Measurements from ENCODE around the gene MSANTD1. TPM values are rescaled to one million over a fixed set of nuclear protein-coding genes. Genes with fewer than 3 reads are reported as not detected.

MSANTD1 gene
- total RNA-seq, 3 donors from 2014 or later (not counting 1 experiment from before 2014, with no cell fraction given) = 0.54 to 2.2 (median 1.8) TPM

DNA sequence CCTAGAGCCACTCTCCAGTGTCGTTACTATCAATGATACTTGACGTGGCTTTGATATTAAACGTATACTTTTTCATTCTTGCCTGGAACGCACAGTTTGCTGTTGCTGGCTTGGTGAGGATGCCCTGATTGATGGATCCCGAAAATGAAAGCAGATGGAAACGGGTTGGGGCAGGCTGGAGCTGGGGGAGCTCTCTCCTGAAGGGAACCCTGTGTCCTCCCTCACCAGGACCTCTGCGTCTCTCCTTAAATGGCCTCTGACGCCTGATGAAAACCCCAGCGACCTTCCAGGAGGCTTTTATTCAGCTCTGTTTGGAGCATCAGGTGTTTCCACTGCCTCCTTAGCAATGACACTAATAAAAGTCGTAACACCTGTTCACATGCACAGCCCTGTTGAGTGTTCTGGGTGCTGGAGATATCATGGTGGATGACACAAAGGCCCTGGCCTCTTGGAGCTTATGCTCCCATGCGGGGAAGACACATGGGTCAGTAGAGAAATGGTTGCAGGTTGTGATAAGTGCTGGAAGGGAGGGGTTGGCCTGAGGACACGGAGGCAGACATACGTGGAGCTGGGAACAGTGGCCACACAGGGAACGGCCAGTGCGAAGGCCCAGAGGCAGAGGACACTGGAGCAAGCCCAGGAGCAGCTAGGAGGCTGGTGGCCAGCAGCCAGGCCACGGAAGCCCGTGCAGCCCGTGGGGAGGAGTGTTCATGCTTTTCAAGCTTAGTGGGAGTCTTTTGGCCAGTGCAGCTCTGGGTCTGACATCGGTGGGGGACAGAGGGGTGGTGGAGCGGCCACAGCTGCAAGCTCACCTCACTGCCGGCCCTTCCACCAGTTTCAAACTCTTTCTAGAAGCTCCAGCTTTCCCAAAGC is 7.5 kb downstream of the MSANTD1 start:
- TF ChIP-seq, protein P1, sequence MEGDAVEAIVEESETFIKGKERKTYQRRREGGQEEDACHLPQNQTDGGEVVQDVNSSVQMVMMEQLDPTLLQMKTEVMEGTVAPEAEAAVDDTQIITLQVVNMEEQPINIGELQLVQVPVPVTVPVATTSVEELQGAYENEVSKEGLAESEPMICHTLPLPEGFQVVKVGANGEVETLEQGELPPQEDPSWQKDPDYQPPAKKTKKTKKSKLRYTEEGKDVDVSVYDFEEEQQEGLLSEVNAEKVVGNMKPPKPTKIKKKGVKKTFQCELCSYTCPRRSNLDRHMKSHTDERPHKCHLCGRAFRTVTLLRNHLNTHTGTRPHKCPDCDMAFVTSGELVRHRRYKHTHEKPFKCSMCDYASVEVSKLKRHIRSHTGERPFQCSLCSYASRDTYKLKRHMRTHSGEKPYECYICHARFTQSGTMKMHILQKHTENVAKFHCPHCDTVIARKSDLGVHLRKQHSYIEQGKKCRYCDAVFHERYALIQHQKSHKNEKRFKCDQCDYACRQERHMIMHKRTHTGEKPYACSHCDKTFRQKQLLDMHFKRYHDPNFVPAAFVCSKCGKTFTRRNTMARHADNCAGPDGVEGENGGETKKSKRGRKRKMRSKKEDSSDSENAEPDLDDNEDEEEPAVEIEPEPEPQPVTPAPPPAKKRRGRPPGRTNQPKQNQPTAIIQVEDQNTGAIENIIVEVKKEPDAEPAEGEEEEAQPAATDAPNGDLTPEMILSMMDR (IDR thresholded peaks at IDR 0.05) = no peak
- WGBS (ENCODE audit: insufficient coverage) = 89% methylated on average over 21 of the region's 21 CpGs
- no peak overlapping the region for H3K4me3 Mint-ChIP-seq
- no peaks in the 10 kb centered on the region for H3K9me3 Mint-ChIP-seq
- ATAC-seq = no peak
- H3K27ac Mint-ChIP-seq = no peak overlapping the region
- H3K4me1 ChIP-seq (ENCODE audit: control insufficient read depth, insufficient read depth, low read length) = no peaks in the 10 kb centered on the region
- H3K27me3 ChIP-seq (ENCODE audit: control insufficient read depth, insufficient read depth, low read length) = no peaks in the 10 kb centered on the region
- no peak for DNase-seq
- no peaks in the 10 kb centered on the region for H3K4me1 Mint-ChIP-seq
- peaks cover 2% of the 10 kb centered on the region for H3K36me3 ChIP-seq (ENCODE audit: control insufficient read depth, insufficient read depth, low read length)
- no peaks in the 10 kb centered on the region for H3K36me3 Mint-ChIP-seq
- no peak overlapping the region for H3K27ac ChIP-seq (ENCODE audit: low read length)
- intact Hi-C loops (cut with micrococcal nuclease) = no loop called here
- no peaks in the 10 kb centered on the region for H3K9me3 ChIP-seq (ENCODE audit: control insufficient read depth, insufficient read depth, low read length)
- no peak overlapping the region for H3K4me3 ChIP-seq (ENCODE audit: low read length)
- no peaks in the 10 kb centered on the region for H3K27me3 Mint-ChIP-seq (ENCODE audit: low read depth in 2 of 2)

DNA sequence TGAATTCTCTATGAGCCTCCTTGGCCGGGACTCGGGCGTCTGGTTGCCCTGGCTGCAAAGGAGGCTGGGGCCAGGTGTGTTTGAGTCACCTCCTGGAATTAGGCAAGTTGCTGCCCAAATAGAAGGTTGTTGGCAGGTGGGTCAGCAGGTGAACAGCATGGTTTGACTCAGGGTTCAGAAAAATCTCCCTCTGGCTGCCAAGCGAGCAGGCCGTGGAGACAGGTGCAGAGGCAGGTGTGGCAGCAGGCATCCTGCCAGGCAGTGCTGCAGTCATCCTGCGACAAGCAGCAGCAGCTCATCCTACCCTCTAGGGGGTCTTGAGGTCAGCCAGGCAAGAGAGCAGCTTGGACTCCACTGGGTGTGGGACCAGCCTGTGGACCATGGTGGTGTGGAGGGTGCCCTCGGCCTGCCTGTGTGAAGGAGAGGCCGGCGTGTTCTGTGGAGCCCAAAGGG is 8.2 kb downstream of the MSANTD1 start:
- Mint-ChIP-seq H3K4me1 (no peaks in the 10 kb centered on the region), H3K36me3 (no peaks in the 10 kb centered on the region), H3K27ac (no peak overlapping the region), H3K4me3 (no peak overlapping the region), H3K9me3 (no peaks in the 10 kb centered on the region), H3K27me3 (ENCODE audit: low read depth in 2 of 2) (no peaks in the 10 kb centered on the region)
- Histone ChIP-seq H3K27me3 (ENCODE audit: control insufficient read depth, insufficient read depth, low read length) (no peaks in the 10 kb centered on the region), H3K4me1 (ENCODE audit: control insufficient read depth, insufficient read depth, low read length) (no peaks in the 10 kb centered on the region), H3K36me3 (ENCODE audit: control insufficient read depth, insufficient read depth, low read length) (peaks cover 2% of the 10 kb centered on the region), H3K4me3 (ENCODE audit: low read length) (no peak overlapping the region), H3K9me3 (ENCODE audit: control insufficient read depth, insufficient read depth, low read length) (no peaks in the 10 kb centered on the region), H3K27ac (ENCODE audit: low read length) (no peak overlapping the region)
- intact Hi-C loops (cut with micrococcal nuclease) = no loop called here
- WGBS (ENCODE audit: insufficient coverage) = 87% methylated on average over 9 of the region's 9 CpGs
- TF ChIP-seq, protein P1 (IDR thresholded peaks at IDR 0.05) = no peak
- no peak for ATAC-seq
- DNase-seq = no peak

DNA sequence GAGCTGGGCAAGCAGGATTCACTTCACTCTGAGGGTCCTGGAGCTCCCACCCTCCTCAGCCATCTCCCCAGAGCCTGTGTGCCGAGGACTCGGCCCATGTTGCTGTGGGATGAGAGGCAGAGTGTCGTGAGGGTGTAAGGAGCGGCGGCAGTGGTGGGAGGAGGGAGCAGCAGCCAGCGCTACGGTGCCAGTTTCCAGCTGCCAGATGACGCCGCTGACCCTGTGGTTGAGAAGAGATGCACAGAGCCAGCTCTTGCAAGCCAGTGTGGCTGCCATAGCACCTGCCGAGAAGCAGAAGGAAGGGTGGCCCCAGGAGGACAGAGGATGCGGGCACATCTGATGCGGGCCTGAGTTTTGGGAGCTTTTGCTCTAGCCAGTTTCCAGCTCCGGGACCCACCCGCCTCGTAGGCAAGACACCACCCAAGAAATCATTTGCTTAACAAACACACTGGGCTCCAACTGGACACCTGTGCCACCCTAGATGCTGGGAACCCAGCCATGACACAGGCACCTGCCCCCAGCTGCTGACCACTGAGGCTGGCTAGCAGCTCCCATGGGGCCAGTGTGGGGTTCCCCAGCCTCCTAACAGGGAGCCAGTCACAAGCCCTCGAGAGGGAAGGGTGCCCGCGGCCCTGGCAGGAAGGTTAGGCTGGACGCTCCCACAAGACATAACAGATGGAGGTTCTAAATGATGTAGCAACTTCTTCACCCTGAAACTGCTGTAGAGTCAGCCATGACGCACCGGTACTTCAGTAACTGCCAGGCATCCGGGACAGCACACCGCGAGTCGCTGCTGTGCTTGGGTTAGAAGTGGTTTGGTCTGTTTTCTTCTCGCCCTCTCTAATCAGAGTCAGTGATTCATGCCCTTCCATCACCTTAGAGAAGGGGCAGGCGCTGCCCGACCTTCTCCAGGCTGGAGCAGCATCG is 8.9 kb downstream of the MSANTD1 start:
- no peak overlapping the region for H3K27ac ChIP-seq (ENCODE audit: low read length)
- Mint-ChIP-seq H3K4me1 (no peaks in the 10 kb centered on the region), H3K4me3 (no peak overlapping the region), H3K27me3 (ENCODE audit: low read depth in 2 of 2) (no peaks in the 10 kb centered on the region), H3K36me3 (no peaks in the 10 kb centered on the region), H3K27ac (no peak overlapping the region), H3K9me3 (no peaks in the 10 kb centered on the region)
- peaks cover 2% of the 10 kb centered on the region for H3K36me3 ChIP-seq (ENCODE audit: control insufficient read depth, insufficient read depth, low read length)
- no peaks in the 10 kb centered on the region for H3K27me3 ChIP-seq (ENCODE audit: control insufficient read depth, insufficient read depth, low read length)
- TF ChIP-seq, protein P1 (IDR thresholded peaks at IDR 0.05) = no peak
- DNase-seq (no peak), ATAC-seq (no peak)
- H3K4me1 ChIP-seq (ENCODE audit: control insufficient read depth, insufficient read depth, low read length) = no peaks in the 10 kb centered on the region
- WGBS (ENCODE audit: insufficient coverage) = 78% methylated on average over 29 of the region's 29 CpGs
- H3K4me3 ChIP-seq (ENCODE audit: low read length) = no peak overlapping the region
- intact Hi-C loops (cut with micrococcal nuclease) = no loop called here
- H3K9me3 ChIP-seq (ENCODE audit: control insufficient read depth, insufficient read depth, low read length) = no peaks in the 10 kb centered on the region
